SW 1271 (cell line): ENCODE results near the gene EDEM2.
A peak's percentile ranks its signal among the peaks of the same experiment; 100 is the strongest.
"Not testable (repeated sequence)": the region's sequence is repeated elsewhere in the genome, so short reads cannot be mapped to it uniquely, and the experiment has no call there.

Experiments
- DNase-seq, 2 experiments: peaks; one replicate each; lab custom pipeline; 2025; lab: John Stamatoyannopoulos, UW

Gene EDEM2

DNA sequence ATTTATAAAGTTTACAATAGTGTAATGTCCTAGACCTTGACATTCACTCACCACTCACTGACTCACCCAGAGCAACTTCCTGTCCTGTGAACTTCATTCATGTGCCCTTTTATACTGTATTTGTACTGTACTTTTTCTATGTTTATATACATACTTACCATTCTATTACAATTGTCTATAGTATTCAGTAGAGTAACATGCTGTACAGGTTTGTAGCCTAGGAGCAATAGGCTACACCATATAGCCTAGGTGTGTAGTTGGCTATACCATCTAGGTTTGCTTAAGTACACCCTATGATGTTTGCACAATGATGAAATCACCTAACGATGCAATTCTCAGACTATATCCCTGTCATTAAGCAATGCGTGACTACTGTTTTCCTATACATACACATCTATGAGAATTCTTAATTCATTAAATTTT lies 17.5 kb downstream of the EDEM2 start:
- peak in 1 of 2 experiments; percentile 57 for DNase-seq

DNA sequence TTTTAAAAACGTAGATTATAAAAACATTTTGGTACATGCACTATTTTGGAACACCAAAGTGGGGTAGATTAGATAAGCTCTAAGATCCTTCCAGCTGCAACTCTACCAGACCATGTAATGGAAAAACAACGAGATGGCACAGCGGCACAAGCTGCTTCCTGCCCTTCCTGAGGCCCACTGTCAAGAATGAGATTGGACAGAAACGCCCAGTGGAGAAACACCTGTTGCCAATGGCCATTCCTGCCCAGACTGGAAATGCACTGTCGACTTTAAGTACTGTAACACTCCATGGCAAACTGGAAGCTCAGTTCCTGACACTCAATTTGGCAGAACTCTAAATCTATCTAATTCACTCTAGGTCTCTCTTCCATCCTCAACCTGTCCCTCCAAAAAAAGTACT lies 21.4 kb downstream of the EDEM2 start:
- DNase-seq = no peak

DNA sequence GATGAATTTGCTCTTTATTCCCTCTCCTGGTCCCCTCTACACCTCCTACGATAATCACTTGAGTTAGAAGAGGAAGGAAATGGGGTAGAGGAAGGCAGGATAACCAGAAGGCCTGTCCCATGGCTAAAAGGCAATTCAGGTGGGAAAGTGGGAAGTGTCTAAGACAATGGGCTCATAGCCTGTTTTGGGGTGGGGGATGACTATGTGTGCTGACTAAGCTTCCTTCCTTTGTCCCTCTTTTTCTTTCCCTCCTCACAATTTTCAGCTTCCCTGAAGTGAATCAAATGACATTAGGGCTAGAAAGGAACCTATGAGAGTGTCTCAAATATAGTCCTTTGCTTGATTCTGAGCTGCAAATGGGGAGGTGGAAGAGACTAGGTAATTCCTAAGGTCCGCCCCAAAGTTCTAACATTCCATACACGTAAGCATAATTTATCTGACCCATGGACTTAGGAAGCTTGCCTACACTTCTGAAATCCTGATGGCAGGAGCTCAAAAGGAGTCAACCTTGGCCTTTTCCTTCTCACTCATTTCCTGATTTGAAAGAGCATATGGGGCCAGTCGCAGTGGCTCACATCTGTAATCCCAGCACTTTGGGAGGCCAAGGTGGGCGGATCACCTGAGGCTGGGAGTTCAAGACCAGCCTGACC lies 24.3 kb downstream of the EDEM2 start:
- DNase-seq = no peak

DNA sequence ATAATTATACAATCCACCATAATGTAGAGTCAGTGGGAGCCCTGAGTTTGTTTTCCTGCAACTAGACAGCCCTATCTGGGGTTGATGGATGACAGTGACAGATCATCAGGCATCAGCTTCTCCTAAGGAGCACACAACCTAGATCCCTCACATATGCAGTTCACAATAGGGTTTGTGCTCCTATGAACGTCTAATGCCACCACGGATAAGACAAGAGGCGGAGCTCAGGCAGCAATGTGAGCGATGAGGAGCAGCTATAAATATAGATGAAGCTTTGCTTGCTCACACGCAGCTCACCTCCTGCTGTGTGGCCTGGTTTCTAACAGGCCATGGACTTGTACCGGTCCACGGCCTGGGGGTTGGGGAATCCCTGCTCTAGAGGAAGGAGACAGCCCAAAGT lies 25.9 kb downstream of the EDEM2 start:
- DNase-seq = no peak

DNA sequence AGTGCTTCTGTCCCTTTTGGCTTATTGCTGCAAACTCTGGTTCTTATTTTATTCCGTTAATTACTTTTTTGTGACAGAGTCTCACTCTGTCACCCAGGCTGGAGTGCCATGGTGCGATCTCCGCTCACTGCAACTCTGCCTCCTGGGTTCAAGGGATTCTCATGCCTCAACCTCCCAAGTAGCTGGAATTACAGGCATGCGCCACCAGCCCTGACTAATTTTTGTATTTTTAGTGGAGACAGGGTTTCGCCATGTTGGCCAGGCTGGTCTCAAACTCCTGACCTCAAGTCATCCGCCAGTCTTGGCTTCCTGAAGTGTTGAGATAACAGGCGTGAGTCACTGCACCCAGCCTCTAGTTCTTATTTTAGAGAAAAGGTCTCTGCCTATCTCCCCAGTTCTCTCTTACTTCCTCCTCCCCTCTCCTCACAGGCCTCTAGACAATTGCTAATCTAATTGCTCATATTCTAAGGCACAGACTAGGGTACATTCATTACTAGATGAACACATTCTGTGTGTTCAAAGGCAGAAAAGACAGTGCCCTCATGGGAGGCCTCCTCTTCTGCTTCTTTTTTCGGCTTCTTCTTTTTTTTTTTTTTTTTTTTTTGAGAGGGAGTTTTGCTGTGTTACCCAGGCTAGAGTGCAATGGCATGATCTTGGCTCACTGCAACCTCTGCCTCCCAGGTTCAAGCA lies 27.0 kb downstream of the EDEM2 start:
- no peak for DNase-seq

GRCh38 chr20:35117629-35118028 lies 29.5 kb downstream of the EDEM2 start:
- no peak for DNase-seq

DNA sequence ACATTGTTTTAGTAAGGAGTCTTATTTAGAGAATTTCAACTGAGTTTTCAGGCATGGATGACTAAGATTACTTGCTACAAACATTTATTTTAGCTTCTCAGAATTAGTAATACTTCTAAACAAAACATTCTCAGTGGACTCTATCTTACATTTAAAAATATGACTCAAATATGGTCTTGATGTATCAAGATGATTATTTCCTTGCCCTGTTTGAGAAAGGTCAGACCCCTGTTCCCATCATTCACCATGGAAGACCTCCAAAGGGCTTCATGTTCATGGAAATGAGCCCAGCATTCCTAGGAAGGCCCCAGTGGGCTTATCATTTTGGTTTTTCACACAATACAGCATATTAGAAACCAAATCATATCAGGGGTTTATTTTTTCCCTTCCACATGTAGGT lies 29.9 kb downstream of the EDEM2 start:
- DNase-seq = no peak

DNA sequence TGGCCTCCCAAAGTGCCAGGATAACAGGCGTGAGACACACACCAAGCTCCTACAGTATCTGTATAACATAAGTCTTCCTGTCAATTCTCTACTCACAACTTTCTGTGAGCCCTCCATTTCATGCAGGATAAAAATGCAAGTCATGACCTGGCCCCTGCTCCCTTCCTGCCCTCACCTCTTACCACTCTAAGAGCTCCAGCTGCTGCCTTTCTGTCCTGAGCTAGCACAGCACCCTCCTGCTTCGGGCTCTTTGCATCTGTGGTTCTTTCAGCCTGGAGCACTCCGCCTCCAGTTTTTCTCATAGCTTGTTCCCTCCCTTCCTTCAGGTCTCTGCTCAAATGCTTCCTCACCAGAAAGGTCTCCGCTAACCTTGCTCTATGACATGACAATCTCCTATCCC lies 30.9 kb downstream of the EDEM2 start:
- no peak for DNase-seq

- DNase-seq = no peak
These were observed 31.5 kb downstream of the EDEM2 start for GRCh38 chr20:35115606-35116005.

- DNase-seq = not testable (repeated sequence)
These were observed 34.9 kb downstream of the EDEM2 start for GRCh38 chr20:35112276-35112675.

DNA sequence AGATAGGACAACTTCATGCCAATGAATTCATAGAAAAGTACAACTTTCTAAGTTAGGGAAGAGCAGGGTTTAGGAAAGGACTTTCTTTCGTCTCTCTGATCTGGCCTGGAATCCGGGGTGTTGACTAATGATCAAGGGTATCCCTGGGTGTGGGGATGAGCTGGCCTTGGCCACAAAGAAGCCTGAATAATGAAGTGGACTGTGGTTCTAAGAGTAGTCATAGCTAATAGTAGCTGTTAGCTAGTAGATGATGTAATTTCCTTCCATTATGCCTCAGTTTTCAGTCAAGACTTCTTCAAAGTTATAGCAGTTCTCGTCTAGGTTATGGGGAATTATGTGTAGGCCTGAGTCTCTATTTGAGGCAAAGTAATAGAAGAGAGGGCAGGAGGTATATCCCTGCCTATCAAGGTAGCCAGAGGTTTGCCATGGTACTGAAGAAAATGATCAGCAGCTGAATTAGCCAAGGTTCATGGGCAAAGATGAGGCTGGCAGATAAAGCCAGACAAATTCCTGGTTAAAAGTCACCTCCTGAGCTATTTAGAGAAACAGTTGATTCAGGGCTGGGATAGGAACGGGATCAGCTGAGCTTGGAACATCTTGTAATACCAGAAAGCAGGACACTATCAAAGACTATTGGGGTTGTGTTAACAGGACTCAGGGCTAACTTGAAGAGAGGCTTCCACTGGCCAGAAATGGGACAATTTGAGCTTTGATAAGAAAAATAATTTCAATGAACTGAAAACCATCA lies 35.8 kb downstream of the EDEM2 start:
- no peak for DNase-seq

GRCh38 chr20:35108921-35109320 lies 38.2 kb downstream of the EDEM2 start:
- no peak for DNase-seq

DNA sequence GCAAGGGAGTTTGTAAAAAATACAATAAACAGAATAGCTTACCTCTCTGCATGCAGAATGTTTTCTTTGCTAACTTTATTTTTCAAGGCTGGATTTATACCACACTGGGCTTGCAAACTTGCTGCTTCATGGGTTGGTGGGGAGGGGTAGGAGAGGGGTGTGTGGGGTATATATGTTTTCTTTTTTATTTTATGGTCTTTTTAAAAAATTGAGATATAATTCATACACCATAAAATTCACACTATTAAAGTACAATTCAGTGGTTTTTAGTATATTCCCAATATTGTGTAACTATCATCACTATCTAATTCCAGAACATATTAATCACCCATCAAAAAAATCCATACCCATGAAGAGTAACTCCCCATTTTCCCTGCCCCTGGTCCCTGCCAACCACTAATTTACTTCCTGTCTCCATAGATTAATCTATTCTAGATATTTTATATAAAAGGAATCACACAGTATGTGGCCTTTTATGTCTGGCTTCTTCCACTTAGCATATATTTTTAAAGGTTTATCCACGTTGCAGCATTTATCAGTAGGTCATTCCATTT lies 40.2 kb downstream of the EDEM2 start:
- no peak for DNase-seq

DNA sequence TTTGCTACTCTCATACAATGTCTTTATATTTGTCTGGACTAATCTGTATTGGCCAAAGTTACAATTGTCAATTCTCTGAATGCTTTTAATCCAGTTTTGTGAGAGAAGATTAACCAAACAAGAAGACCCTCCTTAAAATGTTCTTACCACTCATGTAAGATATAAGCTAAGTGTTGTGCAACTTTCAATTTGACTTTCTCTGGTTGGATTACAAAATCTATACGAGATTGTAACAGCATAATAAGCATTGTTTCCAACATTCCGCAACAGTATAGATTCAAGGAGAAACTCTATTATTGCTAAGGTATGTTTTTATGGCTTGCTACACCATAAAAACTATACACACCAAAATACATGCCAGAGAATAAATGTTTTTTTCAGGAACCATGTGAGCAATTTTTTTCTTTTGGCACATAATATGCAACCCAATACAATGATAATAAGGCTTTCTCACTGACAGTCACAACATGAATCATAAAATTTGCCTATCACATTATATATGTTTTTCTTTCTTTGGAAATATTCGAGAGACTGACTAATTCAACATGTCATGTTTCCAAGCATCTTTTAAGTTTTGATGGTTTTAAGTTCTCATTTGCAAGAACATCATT lies 42.3 kb downstream of the EDEM2 start:
- DNase-seq = no peak

DNA sequence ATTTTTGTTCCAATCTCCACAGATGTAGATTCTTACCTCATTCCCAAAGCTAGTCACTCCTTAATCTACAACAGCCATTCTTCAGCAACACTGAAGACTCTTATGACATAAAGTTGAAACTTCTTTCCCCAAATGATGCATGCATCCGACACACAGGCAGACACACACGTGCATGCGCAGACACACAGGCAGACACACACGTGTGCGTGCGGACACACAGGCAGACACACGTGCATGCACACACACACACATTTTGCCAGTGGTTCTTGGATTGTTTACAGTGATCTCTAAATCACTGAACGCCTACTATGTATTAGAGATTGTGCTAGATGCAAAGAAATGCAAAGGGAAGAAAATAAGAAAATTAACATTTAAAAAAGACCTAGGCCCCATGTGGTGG lies 45.5 kb downstream of the EDEM2 start:
- no peak for DNase-seq

DNA sequence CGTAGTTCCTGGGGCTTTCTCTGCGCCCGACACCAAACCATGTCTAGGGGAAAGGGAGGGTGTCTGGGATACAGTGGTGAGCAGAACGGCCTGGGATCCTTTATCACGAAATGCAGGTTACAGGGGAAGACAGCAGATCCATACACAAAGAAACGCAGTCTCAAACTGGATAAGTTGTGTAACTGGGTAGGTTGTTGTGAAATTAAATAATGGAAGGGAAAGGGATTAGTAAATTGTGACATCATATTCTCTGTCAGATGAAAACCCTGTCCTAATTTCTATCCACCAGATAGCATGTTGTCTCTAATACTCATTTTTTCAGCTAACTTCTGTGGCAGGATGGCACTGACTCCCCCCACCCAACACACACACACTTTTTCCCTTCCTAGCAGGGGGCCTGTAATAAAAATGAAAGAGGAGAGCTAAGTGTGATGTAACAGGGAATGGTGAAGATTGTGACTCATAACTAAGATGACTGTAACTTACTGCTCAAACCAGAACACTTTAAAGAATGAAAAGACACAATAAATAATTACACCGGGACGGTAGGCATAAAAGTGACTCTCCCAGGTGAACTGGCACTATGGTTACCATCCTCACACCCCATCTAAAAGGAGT lies 53.8 kb downstream of the EDEM2 start:
- DNase-seq = peak; percentile 36 to 86

- peak; percentile 88 to 98 for DNase-seq
These were observed 54.4 kb downstream of the EDEM2 start, which contains the start of gene TRPC4AP for GRCh38 chr20:35092524-35093266. Gene TRPC4AP, minus strand, starts transcription at chr20:35092807. Its CDS starts 26 bp downstream, at chr20:35092781.

DNA sequence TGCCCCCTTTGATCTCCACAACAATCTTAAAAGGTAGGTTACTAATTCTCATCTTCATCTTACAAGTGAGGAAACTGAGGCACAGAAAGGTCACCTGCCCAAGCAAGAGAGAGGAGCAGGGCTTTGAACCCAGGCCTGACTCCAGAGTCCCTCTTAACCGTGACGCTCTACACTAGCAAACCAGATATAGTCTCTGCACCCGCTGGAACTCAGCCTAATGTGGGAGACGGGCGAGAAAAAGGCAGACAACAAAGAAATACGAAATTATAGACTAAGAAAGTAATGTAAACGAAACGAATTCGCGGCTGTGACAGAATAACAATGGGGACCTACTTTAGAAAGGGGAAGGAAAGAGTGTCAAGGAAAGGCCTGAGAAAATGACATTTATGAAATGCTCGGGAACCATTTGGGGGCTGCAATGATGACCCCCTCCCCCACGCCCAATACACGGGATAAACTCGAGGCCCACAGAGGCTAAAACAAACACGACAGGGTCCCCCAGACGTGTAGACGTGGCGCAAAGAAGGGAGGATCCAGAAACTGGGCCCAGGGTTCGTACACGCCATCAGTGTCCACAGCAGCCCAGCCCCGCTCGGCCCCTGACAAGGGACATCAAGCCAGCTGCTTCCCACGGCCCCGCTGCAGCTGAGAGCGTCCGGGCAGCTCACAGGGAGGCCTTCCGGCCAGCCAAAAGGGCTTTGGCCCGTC lies 55.2 kb downstream of the EDEM2 start:
- peak; percentile 70 to 72 for DNase-seq

- DNase-seq = no peak
These were observed 58.6 kb downstream of the EDEM2 start for GRCh38 chr20:35088231-35089145.
